ENCODE measurements around the gene RASSF1.

RASSF1 gene

GRCh38 chr3:50296721-50297383, 43.8 kb downstream of the RASSF1 start:
- no peak overlapping the region for H3K4me3 ChIP-seq (ENCODE audit: low read depth, low read length)
- no peak for TF ChIP-seq CTCF (IDR thresholded peaks at IDR 0.05; ENCODE audit: borderline replicate concordance, insufficient read depth, low read depth, low read length)

- no peak overlapping the region for H3K4me3 ChIP-seq (ENCODE audit: low read depth, low read length)
- no peak for TF ChIP-seq CTCF (IDR thresholded peaks at IDR 0.05; ENCODE audit: borderline replicate concordance, insufficient read depth, low read depth, low read length)
Observed at GRCh38 chr3:50295553-50296431, 44.8 kb downstream of the RASSF1 start.

- no peak for TF ChIP-seq CTCF (IDR thresholded peaks at IDR 0.05; ENCODE audit: borderline replicate concordance, insufficient read depth, low read depth, low read length)
- no peak overlapping the region for H3K4me3 ChIP-seq (ENCODE audit: low read depth, low read length)
Observed at GRCh38 chr3:50294492-50295403, 45.9 kb downstream of the RASSF1 start.

GRCh38 chr3:50294089-50294488, 46.5 kb downstream of the RASSF1 start:
- H3K4me3 ChIP-seq (ENCODE audit: low read depth, low read length): no peak overlapping the region
- no peak for TF ChIP-seq CTCF (IDR thresholded peaks at IDR 0.05; ENCODE audit: borderline replicate concordance, insufficient read depth, low read depth, low read length)

- TF ChIP-seq CTCF (IDR thresholded peaks at IDR 0.05; ENCODE audit: borderline replicate concordance, insufficient read depth, low read depth, low read length): no peak
- peak overlapping the region; percentile 52 for H3K4me3 ChIP-seq (ENCODE audit: low read depth, low read length)
Observed at GRCh38 chr3:50293079-50293801, 47.4 kb downstream of the RASSF1 start.

Measured in GM12875 (cell line).